ENCODE measurements around the gene IGIP.

The IGIP gene

GRCh38 chr5:140106805-140107311, 18.9 kb upstream of the IGIP start:
- Histone ChIP-seq H3K36me3 (ENCODE audit: insufficient read depth, low read length) (no peaks in the 10 kb centered on the region), H3K9me3 (ENCODE audit: low read length) (no peaks in the 10 kb centered on the region), H3K4me3 (ENCODE audit: low read length) (peak overlapping the region; percentile 65), H3K27me3 (ENCODE audit: insufficient read depth, low read length) (peaks cover 64% of the 10 kb centered on the region), H3K4me1 (ENCODE audit: insufficient read depth, low read length) (peaks cover 15% of the 10 kb centered on the region), H2AFZ (ENCODE audit: low read depth, low read length) (peak overlapping the region; percentile 96)

GRCh38 chr5:140107312-140108092, 18.2 kb upstream of the IGIP start:
- peaks cover 70% of the 10 kb centered on the region for H3K27me3 ChIP-seq (ENCODE audit: insufficient read depth, low read length)

GRCh38 chr5:140108093-140109017, 17.4 kb upstream of the IGIP start:
- no peaks in the 10 kb centered on the region for H3K36me3 ChIP-seq (ENCODE audit: insufficient read depth, low read length)
- H2AFZ ChIP-seq (ENCODE audit: low read depth, low read length), result peak overlapping the region; percentile 96
- no peaks in the 10 kb centered on the region for H3K9me3 ChIP-seq (ENCODE audit: low read length)
- peaks cover 78% of the 10 kb centered on the region for H3K27me3 ChIP-seq (ENCODE audit: insufficient read depth, low read length)
- peaks cover 18% of the 10 kb centered on the region for H3K4me1 ChIP-seq (ENCODE audit: insufficient read depth, low read length)
- peak overlapping the region; percentile 65 for H3K4me3 ChIP-seq (ENCODE audit: low read length)

More at GRCh38 chr5:140107312-140108092, 18.2 kb upstream of the IGIP start:
- no peaks in the 10 kb centered on the region for H3K36me3 ChIP-seq (ENCODE audit: insufficient read depth, low read length)
- H3K4me3 ChIP-seq (ENCODE audit: low read length), result peak overlapping the region; percentile 65
- peak overlapping the region; percentile 96 for H2AFZ ChIP-seq (ENCODE audit: low read depth, low read length)
- no peaks in the 10 kb centered on the region for H3K9me3 ChIP-seq (ENCODE audit: low read length)
- H3K4me1 ChIP-seq (ENCODE audit: insufficient read depth, low read length), result peaks cover 15% of the 10 kb centered on the region

- no peaks in the 10 kb centered on the region for H3K36me3 ChIP-seq (ENCODE audit: insufficient read depth, low read length)
- peaks cover 76% of the 10 kb centered on the region for H3K27me3 ChIP-seq (ENCODE audit: insufficient read depth, low read length)
- peaks cover 20% of the 10 kb centered on the region for H3K4me1 ChIP-seq (ENCODE audit: insufficient read depth, low read length)
- no peak overlapping the region for H2AFZ ChIP-seq (ENCODE audit: low read depth, low read length)
- H3K4me3 ChIP-seq (ENCODE audit: low read length), result no peak overlapping the region
- no peaks in the 10 kb centered on the region for H3K9me3 ChIP-seq (ENCODE audit: low read length)
Measured at GRCh38 chr5:140109018-140109758, 16.5 kb upstream of the IGIP start.

- Histone ChIP-seq H3K4me1 (ENCODE audit: insufficient read depth, low read length) (peaks cover 25% of the 10 kb centered on the region), H3K36me3 (ENCODE audit: insufficient read depth, low read length) (no peaks in the 10 kb centered on the region), H3K4me3 (ENCODE audit: low read length) (no peak overlapping the region), H3K27me3 (ENCODE audit: insufficient read depth, low read length) (peaks cover 70% of the 10 kb centered on the region), H3K9me3 (ENCODE audit: low read length) (no peaks in the 10 kb centered on the region), H2AFZ (ENCODE audit: low read depth, low read length) (no peak overlapping the region)
Measured at GRCh38 chr5:140109759-140110645, 15.7 kb upstream of the IGIP start.

- no peaks in the 10 kb centered on the region for H3K36me3 ChIP-seq (ENCODE audit: insufficient read depth, low read length)
- H2AFZ ChIP-seq (ENCODE audit: low read depth, low read length), result no peak overlapping the region
- H3K27me3 ChIP-seq (ENCODE audit: insufficient read depth, low read length), result peaks cover 64% of the 10 kb centered on the region
- peaks cover 31% of the 10 kb centered on the region for H3K4me1 ChIP-seq (ENCODE audit: insufficient read depth, low read length)
- H3K4me3 ChIP-seq (ENCODE audit: low read length), result no peak overlapping the region
- no peaks in the 10 kb centered on the region for H3K9me3 ChIP-seq (ENCODE audit: low read length)
Measured at GRCh38 chr5:140110646-140110957, 15.1 kb upstream of the IGIP start.

GRCh38 chr5:140111011-140111858, 14.5 kb upstream of the IGIP start:
- peaks cover 37% of the 10 kb centered on the region for H3K4me1 ChIP-seq (ENCODE audit: insufficient read depth, low read length)
- no peak overlapping the region for H2AFZ ChIP-seq (ENCODE audit: low read depth, low read length)
- no peaks in the 10 kb centered on the region for H3K36me3 ChIP-seq (ENCODE audit: insufficient read depth, low read length)
- H3K4me3 ChIP-seq (ENCODE audit: low read length), result no peak overlapping the region
- peaks cover 58% of the 10 kb centered on the region for H3K27me3 ChIP-seq (ENCODE audit: insufficient read depth, low read length)
- H3K9me3 ChIP-seq (ENCODE audit: low read length), result no peaks in the 10 kb centered on the region

GRCh38 chr5:140111859-140112551, 13.7 kb upstream of the IGIP start:
- H3K27me3 ChIP-seq (ENCODE audit: insufficient read depth, low read length), result peaks cover 54% of the 10 kb centered on the region
- H3K4me1 ChIP-seq (ENCODE audit: insufficient read depth, low read length), result peaks cover 39% of the 10 kb centered on the region
- H2AFZ ChIP-seq (ENCODE audit: low read depth, low read length), result no peak overlapping the region

GRCh38 chr5:140112685-140113179, 13.0 kb upstream of the IGIP start:
- Histone ChIP-seq H3K9me3 (ENCODE audit: low read length) (no peaks in the 10 kb centered on the region), H3K4me3 (ENCODE audit: low read length) (no peak overlapping the region), H2AFZ (ENCODE audit: low read depth, low read length) (no peak overlapping the region), H3K27me3 (ENCODE audit: insufficient read depth, low read length) (peaks cover 54% of the 10 kb centered on the region), H3K36me3 (ENCODE audit: insufficient read depth, low read length) (no peaks in the 10 kb centered on the region), H3K4me1 (ENCODE audit: insufficient read depth, low read length) (peaks cover 37% of the 10 kb centered on the region)

More at GRCh38 chr5:140111859-140112551, 13.7 kb upstream of the IGIP start:
- Histone ChIP-seq H3K4me3 (ENCODE audit: low read length) (no peak overlapping the region), H3K9me3 (ENCODE audit: low read length) (no peaks in the 10 kb centered on the region), H3K36me3 (ENCODE audit: insufficient read depth, low read length) (no peaks in the 10 kb centered on the region)

GRCh38 chr5:140113180-140113698, 12.5 kb upstream of the IGIP start:
- Histone ChIP-seq H2AFZ (ENCODE audit: low read depth, low read length) (peak overlapping the region; percentile 63), H3K36me3 (ENCODE audit: insufficient read depth, low read length) (no peaks in the 10 kb centered on the region), H3K4me3 (ENCODE audit: low read length) (peak overlapping the region; percentile 68), H3K9me3 (ENCODE audit: low read length) (no peaks in the 10 kb centered on the region), H3K27me3 (ENCODE audit: insufficient read depth, low read length) (peaks cover 52% of the 10 kb centered on the region), H3K4me1 (ENCODE audit: insufficient read depth, low read length) (peaks cover 37% of the 10 kb centered on the region)

Data from neuron (in vitro differentiated cells).